Kidney (tissue), 14 donors: ENCODE results near the gene DEPDC1. TPM values are rescaled to one million over a fixed set of nuclear protein-coding genes. Genes with fewer than 3 reads are reported as not detected.

Experiments
- DNase-seq, 5 donors: peaks; one replicate each; pipeline ENCODE4 v3.0.0-alpha.2; 2013 to 2020
- FAIRE-seq: peaks from 2 replicates; lab custom pipeline; 2012; peaks lifted over from hg19 to GRCh38; lab: Jason Lieb, UNC
- H3K27ac ChIP-seq, 2 donors: one replicate each; pipeline ENCODE4 v1.7.0; 2013; ENCODE audit warnings: low read depth in 2 of 2, low read length in 2 of 2, inconsistent platforms in 1 of 2
- H3K27me3 ChIP-seq: one replicate; pipeline ENCODE4 v1.7.1; 2013; ENCODE audit warnings: low read length, inconsistent platforms; ENCODE audit not compliant: control insufficient read depth, insufficient read depth
- H3K36me3 ChIP-seq, 3 donors: one replicate each; pipeline versions ENCODE4 v1.7.0 to v1.7.1; 2013; ENCODE audit warnings: low read length in 3 of 3, control low read depth in 1 of 3, inconsistent platforms in 1 of 3; ENCODE audit not compliant: insufficient read depth in 3 of 3, control insufficient read depth in 2 of 3
- H3K4me1 ChIP-seq, 3 donors: one replicate each; pipeline versions ENCODE4 v1.7.0 to v1.7.1; 2013; ENCODE audit warnings: low read length in 3 of 3, inconsistent platforms in 1 of 3, low read depth in 1 of 3; ENCODE audit not compliant: control insufficient read depth in 2 of 3, insufficient read depth in 2 of 3
- H3K4me3 ChIP-seq, 3 donors: one replicate each; pipeline versions ENCODE4 v1.7.0 to v1.8.1; 2013; ENCODE audit warnings: low read length in 3 of 3, control low read depth in 1 of 3, inconsistent platforms in 1 of 3
- H3K9ac ChIP-seq, 3 donors: one replicate each; pipeline versions ENCODE4 v1.7.0 to v1.7.1; 2013; ENCODE audit warnings: low read length in 3 of 3, control low read depth in 1 of 3, inconsistent platforms in 1 of 3
- H3K9me3 ChIP-seq, 3 donors: one replicate each; pipeline versions ENCODE4 v1.7.0 to v1.7.1; 2013; ENCODE audit warnings: low read length in 3 of 3, control low read depth in 1 of 3, inconsistent platforms in 1 of 3; ENCODE audit not compliant: control insufficient read depth in 2 of 3, insufficient read depth in 1 of 3
- intact Hi-C: fragments of 100-400 bp; cut with DNase I; formaldehyde crosslinking; loops from one replicate; pipeline ENCODE4 v1.11.1; 2022
- polyA plus RNA-seq: library from polyadenylated mRNA; stranded (reverse); fragments of 350-450 nt; fragmentation: Illumina TruSeq; extraction: RNeasy Lipid Tissue Mini Kit (QIAGEN cat#74804); gene quantifications from one replicate; pipeline ENCODE4 v1.2.3, GENCODE V29; 2014; ENCODE audit warnings: low read depth, low replicate concordance; ENCODE audit not compliant: insufficient read depth
- total RNA-seq: library from RNA; stranded (reverse); fragmentation: NEBNext Ultra II Directional; extraction: Animal tissue kit (Norgen Biotek cat#: 25700); gene quantifications from one replicate; pipeline ENCODE4 v1.2.1, GENCODE V29; 2021
- TF ChIP-seq, protein P1 (sequence below): IDR thresholded peaks from 3 replicates; pipeline ENCODE4 v1.5.1; 2012; ENCODE audit warnings: mild to moderate bottlenecking, moderate library complexity, borderline replicate concordance; ENCODE audit not compliant: insufficient read depth; ENCODE audit errors: extremely low read depth
- donor health status: control.
- donor health status: control.
- donor health status: control.
- donor health status: control.
- donor health status: control.
- donor health status: DM: yes; HTN: yes; CAD: no.
- donor health status: Normal renal cell carcinoma (clear cell type).

The DEPDC1 gene
- total and polyA plus RNA-seq, 2 donors from 2014 or later: 0.63 TPM; not detected in 1

- FAIRE-seq (no peak), DNase-seq (no peak)
- Histone ChIP-seq H3K36me3 (no peaks in the 10 kb centered on the region), H3K4me3 (peak overlapping the region; percentile 66 to 88 (median 77)), H3K9ac (peak overlapping the region in 2 of 3 donors; percentile 2 to 23), H3K9me3 (no peaks in the 10 kb centered on the region), H3K27me3 (no peaks in the 10 kb centered on the region), H3K4me1 (peaks cover 0 to 8% (median 5%) of the 10 kb centered on the region in 3 donors), H3K27ac (no peak overlapping the region)
- intact Hi-C loops: no loop called here
- TF ChIP-seq, protein P1, sequence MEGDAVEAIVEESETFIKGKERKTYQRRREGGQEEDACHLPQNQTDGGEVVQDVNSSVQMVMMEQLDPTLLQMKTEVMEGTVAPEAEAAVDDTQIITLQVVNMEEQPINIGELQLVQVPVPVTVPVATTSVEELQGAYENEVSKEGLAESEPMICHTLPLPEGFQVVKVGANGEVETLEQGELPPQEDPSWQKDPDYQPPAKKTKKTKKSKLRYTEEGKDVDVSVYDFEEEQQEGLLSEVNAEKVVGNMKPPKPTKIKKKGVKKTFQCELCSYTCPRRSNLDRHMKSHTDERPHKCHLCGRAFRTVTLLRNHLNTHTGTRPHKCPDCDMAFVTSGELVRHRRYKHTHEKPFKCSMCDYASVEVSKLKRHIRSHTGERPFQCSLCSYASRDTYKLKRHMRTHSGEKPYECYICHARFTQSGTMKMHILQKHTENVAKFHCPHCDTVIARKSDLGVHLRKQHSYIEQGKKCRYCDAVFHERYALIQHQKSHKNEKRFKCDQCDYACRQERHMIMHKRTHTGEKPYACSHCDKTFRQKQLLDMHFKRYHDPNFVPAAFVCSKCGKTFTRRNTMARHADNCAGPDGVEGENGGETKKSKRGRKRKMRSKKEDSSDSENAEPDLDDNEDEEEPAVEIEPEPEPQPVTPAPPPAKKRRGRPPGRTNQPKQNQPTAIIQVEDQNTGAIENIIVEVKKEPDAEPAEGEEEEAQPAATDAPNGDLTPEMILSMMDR: no peak
Measured at GRCh38 chr1:68497358-68497698, 446 bp upstream of the DEPDC1 start.

DNA sequence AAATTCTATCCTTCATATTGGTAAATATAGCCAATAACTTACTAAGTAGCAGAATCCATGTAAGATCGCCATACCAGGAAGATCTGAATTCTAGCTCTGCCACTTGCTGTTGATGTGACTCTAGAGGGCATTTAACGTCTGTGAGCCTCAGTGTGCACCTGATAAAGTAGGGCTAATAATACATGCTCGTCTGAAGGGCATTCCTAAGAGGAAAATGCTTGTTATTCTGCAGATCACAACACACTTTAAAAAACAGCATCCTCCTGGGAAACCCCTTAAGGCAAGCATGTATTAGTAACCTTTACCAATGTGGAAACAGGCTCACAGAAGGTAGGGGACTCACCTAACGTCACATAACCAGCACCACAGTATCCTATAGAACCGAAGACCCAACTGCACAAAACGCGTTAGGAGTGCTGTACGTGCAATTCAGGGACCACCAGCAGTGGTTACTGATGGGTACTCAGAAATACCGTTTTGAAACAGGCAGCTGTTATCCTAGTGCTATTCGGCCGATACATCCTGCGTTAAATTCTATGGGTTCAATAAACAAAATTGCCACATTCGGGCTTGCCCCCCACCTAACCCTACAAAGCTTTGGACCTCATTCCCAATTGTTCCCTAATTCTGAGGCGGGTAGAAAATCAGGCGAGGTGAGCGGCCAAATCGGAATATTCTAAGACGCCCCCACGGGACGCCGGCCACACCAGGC is 758 bp downstream of the DEPDC1 start:
- H3K36me3 ChIP-seq: no peaks in the 10 kb centered on the region
- no peak for FAIRE-seq
- peaks cover 0 to 8% (median 5%) of the 10 kb centered on the region in 3 donors for H3K4me1 ChIP-seq
- peak overlapping the region; percentile 83 to 88 (median 84) for H3K4me3 ChIP-seq
- peak overlapping the region; percentile 46 to 67 (median 53) for H3K9ac ChIP-seq
- TF ChIP-seq, protein P1: no peak
- H3K27me3 ChIP-seq: no peaks in the 10 kb centered on the region
- peak in 1 of 5 donors; percentile 4 for DNase-seq
- intact Hi-C loops: no loop called here
- no peak overlapping the region for H3K27ac ChIP-seq
- H3K9me3 ChIP-seq: no peaks in the 10 kb centered on the region

DNA sequence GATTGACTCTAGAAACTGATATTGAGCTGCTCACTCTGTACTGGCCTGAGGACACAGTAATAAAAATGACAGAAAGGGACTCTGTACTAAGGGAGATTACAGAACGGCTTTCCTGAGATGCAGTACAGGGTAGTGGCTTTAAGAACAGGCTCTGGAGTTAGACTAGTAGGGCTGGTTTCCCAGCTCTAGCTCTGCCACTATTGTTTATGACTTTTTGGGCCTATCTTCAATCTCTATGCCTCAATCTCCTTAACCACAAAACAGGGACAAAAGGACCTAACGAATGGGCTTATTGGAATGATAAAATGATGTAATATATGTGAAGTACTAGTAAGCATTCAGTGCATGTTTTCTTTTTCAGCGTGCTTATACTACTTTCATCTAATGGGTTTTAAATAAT is 1.4 kb downstream of the DEPDC1 start:
- DNase-seq: no peak
- no peak for FAIRE-seq
- peaks cover 0 to 8% (median 5%) of the 10 kb centered on the region in 3 donors for H3K4me1 ChIP-seq
- TF ChIP-seq, protein P1: no peak
- intact Hi-C loops: no loop called here
- H3K9ac ChIP-seq: no peak overlapping the region
- H3K9me3 ChIP-seq: no peaks in the 10 kb centered on the region
- no peak overlapping the region for H3K4me3 ChIP-seq
- H3K27ac ChIP-seq: no peak overlapping the region
- no peaks in the 10 kb centered on the region for H3K27me3 ChIP-seq
- H3K36me3 ChIP-seq: no peaks in the 10 kb centered on the region
